SK-N-SH (cell line): ENCODE data around the gene MICAL2. TPM values are rescaled to one million over a fixed set of nuclear protein-coding genes. Genes with fewer than 3 reads are reported as not detected.
A peak's percentile ranks its signal among the peaks of the same experiment; 100 is the strongest.

Experiments used
- CTCF ChIA-PET: fragments of 300-600, 350-600 bp; formaldehyde crosslinking; extraction: SDS; loops from one replicate; lab custom pipeline; 2021; lab: Yijun Ruan, JAX
- POLR2A ChIA-PET: fragments of 350-600 bp; sonication (Branson Sonifier 250); formaldehyde crosslinking; extraction: SDS; loops from one replicate; lab custom pipeline; 2020; ENCODE audit warnings: antibody characterized with exemption, inconsistent platforms; lab: Yijun Ruan, JAX
- DNase-seq: peaks from one replicate; pipeline ENCODE4 v3.0.0; 2012
- H2AFZ ChIP-seq: fragments of 200-600 bp; sonication (generic); 2 replicates; pipeline ENCODE4 v1.8.1; 2016; ENCODE audit warnings: antibody characterized with exemption, mild to moderate bottlenecking, low read depth
- H3F3A ChIP-seq: fragments of 200-600 bp; sonication (generic); replicated peaks from 2 replicates; pipeline ENCODE3; 2016; ENCODE audit warnings: antibody characterized with exemption, mild to moderate bottlenecking; ENCODE audit not compliant: insufficient read depth
- H3K27ac ChIP-seq, 2 experiments: fragments of 200-500 bp in 1 of 2; fragments of 200-600 bp in 1 of 2; sonication (Bioruptor generic) in 1 of 2; sonication (generic), shearing (Covaris generic) in 1 of 2; 2 replicates each; pipeline versions ENCODE4 v1.5.1 to v1.6.1; 2014 to 2016; ENCODE audit warnings: low read depth in 2 of 2, inconsistent platforms in 1 of 2, low read length in 1 of 2, mild to moderate bottlenecking in 1 of 2, mixed read lengths in 1 of 2
- H3K27me3 ChIP-seq: fragments of 200-600 bp; sonication (generic), shearing (Covaris generic); 2 replicates; pipeline ENCODE4 v1.6.1; 2016; ENCODE audit warnings: mixed run types; ENCODE audit not compliant: insufficient read depth
- H3K36me3 ChIP-seq, 2 experiments: fragments of 200-500 bp in 1 of 2; fragments of 200-600 bp in 1 of 2; sonication (Bioruptor generic) in 1 of 2; sonication (generic) in 1 of 2; replicated peaks in 1 of 2; 2 replicates each; pipeline versions ENCODE3 to v1.5.1; 2014 to 2016; ENCODE audit warnings: low read length in 1 of 2, mild to moderate bottlenecking in 1 of 2; ENCODE audit not compliant: insufficient read depth in 2 of 2, control insufficient read depth in 1 of 2
- H3K4me1 ChIP-seq, 2 experiments: fragments of 200-500 bp in 1 of 2; fragments of 200-600 bp in 1 of 2; sonication (Bioruptor generic) in 1 of 2; sonication (generic), shearing (Covaris generic) in 1 of 2; 2 replicates each; pipeline versions ENCODE4 v1.5.1 to v1.6.1; 2014 to 2016; ENCODE audit warnings: low read depth in 1 of 2, low read length in 1 of 2, mixed run types in 1 of 2; ENCODE audit not compliant: insufficient read depth in 2 of 2, control insufficient read depth in 1 of 2
- H3K4me2 ChIP-seq: fragments of 200-600 bp; sonication (generic), shearing (Covaris generic); 2 replicates; pipeline ENCODE4 v1.6.1; 2017; ENCODE audit warnings: mixed run types
- H3K4me3 ChIP-seq, 2 experiments: fragments of 200-500 bp in 1 of 2; fragments of 200-600 bp in 1 of 2; sonication (Bioruptor generic) in 1 of 2; sonication (generic), shearing (Covaris generic) in 1 of 2; 2 replicates each; pipeline versions ENCODE4 v1.5.1 to v1.8.1; 2014 to 2016; ENCODE audit warnings: low read depth in 2 of 2, inconsistent platforms in 1 of 2, low read length in 1 of 2, mild to moderate bottlenecking in 1 of 2, mixed read lengths in 1 of 2, moderate library complexity in 1 of 2
- H3K79me2 ChIP-seq: fragments of 200-600 bp; sonication (generic); 2 replicates; pipeline ENCODE4 v1.8.1; 2017; ENCODE audit warnings: mild to moderate bottlenecking; ENCODE audit not compliant: insufficient read depth
- H3K9ac ChIP-seq: fragments of 200-600 bp; sonication (generic); 2 replicates; pipeline ENCODE4 v1.6.1; 2017; ENCODE audit warnings: mixed run types
- H3K9me2 ChIP-seq: fragments of 200-600 bp; sonication (generic); 2 replicates; pipeline ENCODE4 v1.6.1; 2017; ENCODE audit warnings: mixed run types
- H3K9me3 ChIP-seq: fragments of 200-600 bp; sonication (generic); 2 replicates; pipeline ENCODE4 v1.6.1; 2017; ENCODE audit warnings: mixed run types, mild to moderate bottlenecking, moderate library complexity
- H4K20me1 ChIP-seq: fragments of 200-600 bp; sonication (generic); 2 replicates; pipeline ENCODE4 v1.6.1; 2017; ENCODE audit warnings: mild to moderate bottlenecking, mixed run types; ENCODE audit not compliant: insufficient read depth
- CHD2 ChIP-seq: fragments of 150-350 bp; IDR thresholded peaks from 2 replicates; pipeline ENCODE4 v1.6.1; 2018; ENCODE audit warnings: low read length; ENCODE audit not compliant: partially characterized antibody
- CTCF ChIP-seq: fragments of 200-600 bp; sonication (generic); IDR thresholded peaks from 2 replicates; pipeline ENCODE4 v1.6.1; 2017; ENCODE audit warnings: antibody characterized with exemption, mild to moderate bottlenecking, moderate library complexity
- ELF1 ChIP-seq: IDR thresholded peaks from 2 replicates; pipeline ENCODE4 v1.4.0; 2012
- EZH2phosphoT487 ChIP-seq: fragments of 200-600 bp; sonication (generic); IDR thresholded peaks from 2 replicates; pipeline ENCODE4 v1.6.1; 2017; ENCODE audit warnings: low read depth, mixed run types, mild to moderate bottlenecking, antibody characterized with exemption, moderate library complexity, borderline replicate concordance
- FOSL2 ChIP-seq: IDR thresholded peaks from 2 replicates; pipeline ENCODE4 v1.4.0; 2012; ENCODE audit warnings: low read depth, mild to moderate bottlenecking, moderate library complexity, borderline replicate concordance
- FOXJ3 ChIP-seq: sonication (generic); formaldehyde crosslinking; IDR thresholded peaks from 2 replicates; pipeline ENCODE4 v1.5.1; 2020; ENCODE audit warnings: mild to moderate bottlenecking, missing genetic modification reagents
- FOXM1 ChIP-seq: IDR thresholded peaks from 2 replicates; pipeline ENCODE4 v1.4.0; 2012; ENCODE audit warnings: low read depth, mild to moderate bottlenecking
- GABPA ChIP-seq: IDR thresholded peaks from 2 replicates; pipeline ENCODE4 v1.4.0; 2012; ENCODE audit warnings: low read depth, mild to moderate bottlenecking
- GATA2 ChIP-seq: sonication (generic); formaldehyde crosslinking; IDR thresholded peaks from 2 replicates; pipeline ENCODE4 v1.5.0; 2020; ENCODE audit warnings: mild to moderate bottlenecking, missing genetic modification reagents
- IRF3 ChIP-seq: fragments of 150-350 bp; IDR thresholded peaks from 2 replicates; pipeline ENCODE4 v1.6.1; 2016; ENCODE audit warnings: mild to moderate bottlenecking, low read depth, low read length
- JUND ChIP-seq: IDR thresholded peaks from 2 replicates; pipeline ENCODE4 v1.4.0; 2012
- MAX ChIP-seq: IDR thresholded peaks from 2 replicates; pipeline ENCODE4 v1.4.0; 2012; ENCODE audit warnings: low read depth
- MXI1 ChIP-seq: IDR thresholded peaks from 2 replicates; pipeline ENCODE4 v1.6.1; 2012; ENCODE audit warnings: mild to moderate bottlenecking, low read depth, low read length, improper control_type of control experiment
- NFIC ChIP-seq: IDR thresholded peaks from 2 replicates; pipeline ENCODE4 v1.4.0; 2012; ENCODE audit warnings: borderline replicate concordance
- NRF1 ChIP-seq: IDR thresholded peaks from 2 replicates; pipeline ENCODE4 v1.6.1; 2012; ENCODE audit warnings: low read depth, mild to moderate bottlenecking, low read length
- POLR2AphosphoS5 ChIP-seq: IDR thresholded peaks from 2 replicates; pipeline ENCODE4 v1.6.1; 2012; ENCODE audit warnings: low read depth, low read length
- RAD21 ChIP-seq: IDR thresholded peaks from 2 replicates; pipeline ENCODE4 v1.6.1; 2012; ENCODE audit warnings: mild to moderate bottlenecking, low read length
- RCOR1 ChIP-seq: fragments of 150-350 bp; IDR thresholded peaks from 2 replicates; pipeline ENCODE4 v1.6.1; 2017; ENCODE audit warnings: antibody characterized with exemption, low read length
- RFX5 ChIP-seq: IDR thresholded peaks from 2 replicates; pipeline ENCODE4 v1.6.1; 2012; ENCODE audit warnings: mild to moderate bottlenecking, improper control_type of control experiment, low read length
- SIN3A ChIP-seq: IDR thresholded peaks from 2 replicates; pipeline ENCODE4 v1.6.1; 2012; ENCODE audit warnings: low read depth, mild to moderate bottlenecking, low read length, moderate library complexity, borderline replicate concordance
- SMC3 ChIP-seq: IDR thresholded peaks from 2 replicates; pipeline ENCODE4 v1.6.1; 2012; ENCODE audit warnings: low read depth, low read length, improper control_type of control experiment
- TAF1 ChIP-seq: IDR thresholded peaks from 2 replicates; pipeline ENCODE4 v1.6.1; 2012; ENCODE audit warnings: low read depth, mild to moderate bottlenecking, low read length, moderate library complexity, borderline replicate concordance
- TCF12 ChIP-seq: IDR thresholded peaks from 2 replicates; pipeline ENCODE4 v1.4.0; 2012
- TEAD4 ChIP-seq: IDR thresholded peaks from 2 replicates; pipeline ENCODE4 v1.4.0; 2012; ENCODE audit warnings: mild to moderate bottlenecking, borderline replicate concordance; ENCODE audit not compliant: insufficient read depth
- USF1 ChIP-seq: IDR thresholded peaks from 2 replicates; pipeline ENCODE4 v1.4.0; 2012; ENCODE audit warnings: low read depth, borderline replicate concordance
- USF2 ChIP-seq: fragments of 150-350 bp; IDR thresholded peaks from 2 replicates; pipeline ENCODE4 v1.6.1; 2017; ENCODE audit warnings: antibody characterized with exemption, low read length, low read depth, borderline replicate concordance
- YY1 ChIP-seq: IDR thresholded peaks from 2 replicates; pipeline ENCODE4 v1.4.0; 2012; ENCODE audit warnings: low read depth, mild to moderate bottlenecking
- ZBTB33 ChIP-seq: IDR thresholded peaks from 2 replicates; pipeline ENCODE4 v1.4.0; 2012; ENCODE audit warnings: low read depth, borderline replicate concordance
- WGBS: methylation state at CpG from one replicate; pipeline ENCODE4 v1.1.6; 2017; ENCODE audit warnings: low lambda C conversion rate; 5-methylcytosine and 5-hydroxymethylcytosine counted together
- polyA plus RNA-seq, 3 experiments: library from polyadenylated mRNA; depleted of rRNA; stranded (reverse); fragments of >200 nt; gene quantifications; 2 replicates each; pipeline ENCODE4 v1.2.3, GENCODE V29; 2012

The MICAL2 gene
- polyA plus RNA-seq (2012; rRNA removed), result 54.6 and 67.9 TPM in 2 replicates
- 38.0 and 41.1 TPM in 2 replicates for polyA plus RNA-seq (2012; cell fraction: cytosol; rRNA removed)
- 76.3 and 84.6 TPM in 2 replicates for polyA plus RNA-seq (2012; cell fraction: nucleus; rRNA removed)

GRCh38 chr11:12110201-12110713 lies at the start of gene MICAL2:
MICAL2 (plus strand) TSS chr11:12110590; CDS start chr11:12162156, 51,566 bp downstream.
- Histone ChIP-seq H3K36me3 (peaks cover 2 to 18% of the 10 kb centered on the region in 2 experiments), H2AFZ (no peak within 1 kb of the TSS), H3F3A (peaks cover 9% of the 10 kb centered on the region), H3K4me1 (peaks cover 0 to 10% of the 10 kb centered on the region in 2 experiments; a peak in 1 of 4 replicates), H3K9me3 (no peaks in the 10 kb centered on the region), H4K20me1 (peaks cover 29% of the 10 kb centered on the region), H3K9me2 (no peaks in the 10 kb centered on the region), H3K27me3 (no peaks in the 10 kb centered on the region), H3K9ac (peak within 1 kb of the TSS; percentile 97), H3K4me3 (peak within 1 kb of the TSS; percentile 66 to 77), H3K27ac (peak within 1 kb of the TSS in 1 of 2 experiments; percentile 85; a peak in 2 of 4 replicates), H3K79me2 (peaks cover 46% of the 10 kb centered on the region), H3K4me2 (peak within 1 kb of the TSS; percentile 93)
- 17% methylated on average over 1 of the region's 56 CpGs for WGBS
- ChIA-PET POLR2A (no interaction called here), CTCF (interaction anchor here (1.5 kb wide), 2 partner anchors 13 to 125 kb away, joined by 3 to 6 read pairs; no protein-coding TSS in a partner anchor)
- DNase-seq, result peak; percentile 98
- TF ChIP-seq ZBTB33 (no peak), POLR2AphosphoS5 (peak; percentile 49; the same call in 1 of the 2 replicates), FOSL2 (no peak), MAX (peak; percentile 90), MXI1 (peak; percentile 99), RCOR1 (no peak), IRF3 (no peak), JUND (no peak), SMC3 (peak; percentile 1; the same call in 1 of the 2 replicates), TAF1 (peak; percentile 79), RFX5 (0 out of 2 replicates have a peak, but pooled peaks have one; percentile 16), USF1 (peak; percentile 75), GABPA (no peak), GATA2 (CRISPR knock-in tag) (no peak), CTCF (no peak), FOXJ3 (CRISPR knock-in tag) (no peak), SIN3A (peak; percentile 97), NRF1 (peak; percentile 55), YY1 (no peak), USF2 (no peak; the same call in 1 of the 2 replicates), TEAD4 (no peak), NFIC (no peak), EZH2phosphoT487 (no peak), ELF1 (no peak), FOXM1 (no peak), CHD2 (no peak), TCF12 (no peak), RAD21 (no peak; the same call in 1 of the 2 replicates)
